H1 (cell line): ENCODE results near the gene OR5D18. TPM values are rescaled to one million over a fixed set of nuclear protein-coding genes. Genes with fewer than 3 reads are reported as not detected.

Experiments used
- CTCF ChIA-PET: fragments of 300-600 bp; sonication (Branson Sonifier 250); formaldehyde crosslinking; loops from one replicate; lab custom pipeline; 2021; ENCODE audit not compliant: partially characterized antibody; lab: Charles Lee
- POLR2A ChIA-PET: fragments of 300-600 bp; sonication (Branson Sonifier 250); formaldehyde crosslinking; loops from one replicate; lab custom pipeline; 2021; ENCODE audit warnings: inconsistent platforms; ENCODE audit not compliant: partially characterized antibody; lab: Charles Lee
- DNase-seq, 2 experiments: peaks; one replicate each; pipeline versions ENCODE4 v3.0.0 to v3.0.0-alpha.2; 2010 to 2022; ENCODE audit warnings: low spot score in 2 of 2, low read depth in 1 of 2, mixed read lengths in 1 of 2
- FAIRE-seq: peaks from 2 replicates; lab custom pipeline; 2011; peaks lifted over from hg19 to GRCh38; lab: Jason Lieb, UNC
- H2AFZ ChIP-seq: 2 replicates; pipeline ENCODE4 v1.8.1; 2012; ENCODE audit warnings: low read length, inconsistent platforms
- H2AK5ac ChIP-seq: 2 replicates; pipeline ENCODE4 v1.6.1; 2013; ENCODE audit warnings: low read depth, low read length
- H2BK120ac ChIP-seq: replicated peaks from 2 replicates; pipeline ENCODE3; 2013; ENCODE audit warnings: low read depth, low read length, inconsistent platforms
- H2BK12ac ChIP-seq: 2 replicates; pipeline ENCODE4 v1.6.1; 2013; ENCODE audit warnings: low read depth, low read length
- H2BK15ac ChIP-seq: 2 replicates; pipeline ENCODE4 v1.6.1; 2013; ENCODE audit warnings: low read length
- H2BK20ac ChIP-seq: 2 replicates; pipeline ENCODE4 v1.6.1; 2013; ENCODE audit warnings: low read length
- H2BK5ac ChIP-seq: 2 replicates; pipeline ENCODE4 v1.6.1; 2013; ENCODE audit warnings: low read depth, low read length
- H3K14ac ChIP-seq: 2 replicates; pipeline ENCODE4 v1.6.1; 2013; ENCODE audit warnings: inconsistent platforms; ENCODE audit not compliant: insufficient read length
- H3K18ac ChIP-seq: 2 replicates; pipeline ENCODE4 v1.6.1; 2013; ENCODE audit warnings: low read length; ENCODE audit errors: extremely low read depth
- H3K23ac ChIP-seq: 2 replicates; pipeline ENCODE4 v1.6.1; 2013; ENCODE audit warnings: inconsistent platforms; ENCODE audit not compliant: insufficient read length
- H3K23me2 ChIP-seq: 2 replicates; pipeline ENCODE4 v1.6.1; 2013; ENCODE audit warnings: low read depth, low read length
- H3K27ac ChIP-seq: 2 replicates; pipeline ENCODE4 v1.6.1; 2011; ENCODE audit warnings: low read depth, low read length, inconsistent platforms
- H3K27me3 ChIP-seq, 4 experiments: replicated peaks in 1 of 4; 1 replicate in 1 of 4; 2 replicates in 3 of 4; pipeline versions ENCODE4 v1.6.1 to v1.8.1; 2011 to 2013; ENCODE audit warnings: low read length in 3 of 4, mild to moderate bottlenecking in 3 of 4, inconsistent platforms in 2 of 4, mixed read lengths in 2 of 4, moderate library complexity in 1 of 4; ENCODE audit not compliant: control insufficient read depth in 3 of 4, insufficient read depth in 3 of 4; ENCODE audit errors: extremely low read depth in 1 of 4
- H3K36me3 ChIP-seq, 4 experiments: 2 replicates each; pipeline versions ENCODE4 v1.6.1 to v1.8.1; 2011 to 2013; ENCODE audit warnings: mild to moderate bottlenecking in 4 of 4, low read length in 3 of 4, moderate library complexity in 2 of 4, control low read depth in 1 of 4, inconsistent platforms in 1 of 4; ENCODE audit not compliant: insufficient read depth in 4 of 4, control insufficient read depth in 2 of 4
- H3K4ac ChIP-seq: replicated peaks from 2 replicates; pipeline ENCODE3; 2013; ENCODE audit warnings: low read length, low read depth, mixed read lengths, inconsistent platforms; ENCODE audit not compliant: insufficient read length
- H3K4me1 ChIP-seq, 4 experiments: replicated peaks in 1 of 4; 1 replicate in 1 of 4; 2 replicates in 3 of 4; pipeline versions ENCODE4 v1.6.1 to v1.8.1; 2011 to 2013; ENCODE audit warnings: low read length in 3 of 4, inconsistent platforms in 2 of 4, mixed read lengths in 1 of 4; ENCODE audit not compliant: insufficient read depth in 4 of 4, control insufficient read depth in 3 of 4
- H3K4me2 ChIP-seq, 2 experiments: 2 replicates each; pipeline versions ENCODE4 v1.6.1 to v1.8.1; 2011 to 2013; ENCODE audit warnings: low read depth in 2 of 2, low read length in 2 of 2, control low read depth in 1 of 2, inconsistent platforms in 1 of 2, mild to moderate bottlenecking in 1 of 2; ENCODE audit not compliant: insufficient read depth in 1 of 2
- H3K4me3 ChIP-seq, 4 experiments: fragments of 200-600, 300-600 bp in 1 of 4; sonication (generic), shearing (Covaris generic), sonication (Bioruptor Twin) in 1 of 4; 2 replicates each; pipeline versions ENCODE4 v1.5.1 to v1.8.1; 2011 to 2016; ENCODE audit warnings: low read length in 4 of 4, low read depth in 3 of 4, control low read depth in 2 of 4, inconsistent platforms in 2 of 4, mild to moderate bottlenecking in 2 of 4, mixed read lengths in 1 of 4, moderate library complexity in 1 of 4; ENCODE audit not compliant: insufficient read depth in 2 of 4; ENCODE audit errors: extremely low read depth in 1 of 4
- H3K56ac ChIP-seq: replicated peaks from 2 replicates; pipeline ENCODE3; 2013; ENCODE audit warnings: low read depth, mild to moderate bottlenecking, mixed read lengths, low read length, inconsistent platforms; ENCODE audit not compliant: insufficient read length
- H3K79me1 ChIP-seq: 2 replicates; pipeline ENCODE4 v1.6.1; 2013; ENCODE audit warnings: low read depth, low read length, control low read depth
- H3K79me2 ChIP-seq, 2 experiments: 2 replicates each; pipeline versions ENCODE4 v1.6.1 to v1.8.1; 2012 to 2013; ENCODE audit warnings: low read length in 2 of 2, mild to moderate bottlenecking in 2 of 2, inconsistent platforms in 1 of 2; ENCODE audit not compliant: insufficient read depth in 2 of 2, control insufficient read depth in 1 of 2
- H3K9ac ChIP-seq, 4 experiments: replicated peaks in 1 of 4; 1 replicate in 1 of 4; 2 replicates in 3 of 4; pipeline versions ENCODE4 v1.6.1 to v1.8.1; 2011 to 2013; ENCODE audit warnings: low read depth in 3 of 4, low read length in 3 of 4, control low read depth in 2 of 4, mild to moderate bottlenecking in 2 of 4, moderate library complexity in 2 of 4, inconsistent platforms in 1 of 4; ENCODE audit errors: extremely low read depth in 1 of 4
- H3K9me3 ChIP-seq, 2 experiments: 2 replicates each; pipeline versions ENCODE4 v1.6.1 to v1.8.1; 2012 to 2013; ENCODE audit warnings: mild to moderate bottlenecking in 2 of 2, moderate library complexity in 2 of 2, control low read depth in 1 of 2, inconsistent platforms in 1 of 2, low read depth in 1 of 2, low read length in 1 of 2, mixed read lengths in 1 of 2; ENCODE audit not compliant: insufficient read depth in 2 of 2
- H4K20me1 ChIP-seq, 2 experiments: replicated peaks in 1 of 2; 2 replicates each; pipeline versions ENCODE3 to v1.8.1; 2011 to 2013; ENCODE audit warnings: inconsistent platforms in 2 of 2, low read length in 2 of 2, mild to moderate bottlenecking in 1 of 2; ENCODE audit not compliant: insufficient read depth in 2 of 2, control insufficient read depth in 1 of 2
- H4K5ac ChIP-seq: 2 replicates; pipeline ENCODE4 v1.6.1; 2013; ENCODE audit warnings: low read length, low read depth, mixed read lengths, inconsistent platforms; ENCODE audit not compliant: insufficient read length
- H4K8ac ChIP-seq: 2 replicates; pipeline ENCODE4 v1.8.0; 2013; ENCODE audit warnings: mild to moderate bottlenecking, moderate library complexity, low read length, inconsistent platforms; ENCODE audit not compliant: insufficient read depth; ENCODE audit errors: extremely low read depth
- H4K91ac ChIP-seq: replicated peaks from 2 replicates; pipeline ENCODE3; 2013; ENCODE audit warnings: low read length, mixed read lengths, inconsistent platforms; ENCODE audit not compliant: insufficient read length
- GABPA ChIP-seq: IDR thresholded peaks from 2 replicates; pipeline ENCODE4 v1.6.1; 2011; ENCODE audit warnings: mild to moderate bottlenecking, low read length, moderate library complexity, borderline replicate concordance; ENCODE audit not compliant: insufficient read depth
- HDAC6 ChIP-seq: IDR thresholded peaks from one replicate; pipeline ENCODE4 v1.7.1; 2012; ENCODE audit warnings: low read depth, mild to moderate bottlenecking, inconsistent platforms, low read length, moderate library complexity
- NRF1 ChIP-seq: IDR thresholded peaks from 2 replicates; pipeline ENCODE4 v1.6.1; 2011; ENCODE audit warnings: mild to moderate bottlenecking, low read depth, low read length, improper control_type of control experiment
- TAF7 ChIP-seq: optimal IDR thresholded peaks from 2 replicates; pipeline ENCODE3; 2011; ENCODE audit warnings: low read depth, mild to moderate bottlenecking, inconsistent platforms, low read length, moderate library complexity, borderline replicate concordance
- TBP ChIP-seq: IDR thresholded peaks from 2 replicates; pipeline ENCODE4 v1.6.1; 2011; ENCODE audit warnings: low read depth, low read length, improper control_type of control experiment
- USF2 ChIP-seq: IDR thresholded peaks from 2 replicates; pipeline ENCODE4 v1.6.1; 2011; ENCODE audit warnings: low read length, improper control_type of control experiment
- YY1 ChIP-seq: IDR thresholded peaks from 2 replicates; pipeline ENCODE4 v1.6.1; 2011; ENCODE audit warnings: low read depth, mild to moderate bottlenecking, low read length
- polyA plus RNA-seq, 7 experiments: library from polyadenylated mRNA; depleted of rRNA in 3 of 7; stranded (reverse) in 5 of 7; unstranded in 2 of 7; fragments of >200 nt in 5 of 7; fragments of 200-250 nt in 2 of 7; gene quantifications; 1 replicate in 5 of 7; 2 replicates in 1 of 7; 4 replicates in 1 of 7; pipeline versions ENCODE4 v1.2.1 to v1.2.3, GENCODE V29; 2011 to 2013; ENCODE audit warnings: missing spikeins in 2 of 7, mixed read lengths in 2 of 7
- total RNA-seq: library from RNA; stranded (reverse); fragmentation: NEBNext Ultra II Directional; extraction: Animal tissue kit (Norgen Biotek cat#: 25700); gene quantifications from 2 replicates; pipeline ENCODE4 v1.2.1, GENCODE V29; 2021

OR5D18 gene
- total and polyA plus RNA-seq, 2 of the 8 experiments (the other 6 are each of a cell fraction or from before 2014, with no cell fraction given): not detected

- H3K4me3 ChIP-seq: no peak within 1 kb of the TSS
- no peak within 1 kb of the TSS for H3K9ac ChIP-seq
- POLR2A ChIA-PET: no interaction called here
- H3K14ac ChIP-seq: no peak within 1 kb of the TSS
- H3K36me3 ChIP-seq: no peaks in the 10 kb centered on the region
- no peak within 1 kb of the TSS for H2BK15ac ChIP-seq
- H3K79me2 ChIP-seq: no peaks in the 10 kb centered on the region
- H3K9me3 ChIP-seq: peaks cover 54% of the 10 kb centered on the region in 2 experiments
- no peaks in the 10 kb centered on the region for H3K27me3 ChIP-seq
- no peak within 1 kb of the TSS for H3K18ac ChIP-seq
- H3K23ac ChIP-seq: no peak within 1 kb of the TSS
- H2AK5ac ChIP-seq: no peak within 1 kb of the TSS
- H3K27ac ChIP-seq: no peak within 1 kb of the TSS
- no peaks in the 10 kb centered on the region for H3K4me1 ChIP-seq
- no peak within 1 kb of the TSS for H4K8ac ChIP-seq
- H4K5ac ChIP-seq: no peak within 1 kb of the TSS
- H2BK120ac ChIP-seq: no peak within 1 kb of the TSS
- no peaks in the 10 kb centered on the region; the same call in 1 of the 2 replicates for H3K23me2 ChIP-seq
- DNase-seq (no peak), FAIRE-seq (no peak)
- H3K56ac ChIP-seq: no peak within 1 kb of the TSS
- no peak within 1 kb of the TSS for H2BK12ac ChIP-seq
- H2BK20ac ChIP-seq: no peak within 1 kb of the TSS
- H4K91ac ChIP-seq: no peak within 1 kb of the TSS
- no peaks in the 10 kb centered on the region for H4K20me1 ChIP-seq
- no peak within 1 kb of the TSS for H2BK5ac ChIP-seq
- no peaks in the 10 kb centered on the region for H3K79me1 ChIP-seq
- no peak within 1 kb of the TSS for H3K4ac ChIP-seq
- no peak within 1 kb of the TSS for H2AFZ ChIP-seq
- no peak within 1 kb of the TSS for H3K4me2 ChIP-seq
- CTCF ChIA-PET: no interaction called here
- TF ChIP-seq HDAC6 (no peak), NRF1 (no peak), TBP (no peak), YY1 (no peak), GABPA (no peak), USF2 (no peak), TAF7 (no peak)
These were observed 7.5 kb downstream of the OR5D18 start, which contains the start of gene OR5L2 for GRCh38 chr11:55826919-55827318. Gene OR5L2, plus strand, starts transcription at chr11:55827219. Its CDS starts 0 bp downstream, at chr11:55827219.
